GM23248 (cell line): ENCODE data around the gene ZNF606. TPM values are rescaled to one million over a fixed set of nuclear protein-coding genes. Genes with fewer than 3 reads are reported as not detected.
A peak's percentile ranks its signal among the peaks of the same experiment; 100 is the strongest.

Experiments
- DNase-seq: peaks from one replicate; pipeline ENCODE4 v3.0.0-alpha.2; 2015
- H2AFZ ChIP-seq: fragments of 200-600 bp; sonication (generic); 2 replicates; pipeline ENCODE4 v1.6.1; 2016; ENCODE audit warnings: antibody characterized with exemption
- H3F3A ChIP-seq: fragments of 200-600 bp; sonication (generic); 2 replicates; pipeline ENCODE4 v1.6.1; 2016; ENCODE audit warnings: mild to moderate bottlenecking, antibody characterized with exemption, mixed run types; ENCODE audit not compliant: insufficient read depth
- H3K27ac ChIP-seq: fragments of 200-600 bp; sonication (generic); 2 replicates; pipeline ENCODE4 v1.5.1; 2016; ENCODE audit warnings: mild to moderate bottlenecking
- H3K27me3 ChIP-seq: fragments of 200-600 bp; sonication (generic); replicated peaks from 2 replicates; pipeline ENCODE4 v1.6.1; 2016; ENCODE audit warnings: mild to moderate bottlenecking; ENCODE audit not compliant: insufficient read depth
- H3K36me3 ChIP-seq: fragments of 200-600 bp; sonication (generic); 2 replicates; pipeline ENCODE4 v1.6.1; 2016; ENCODE audit warnings: low read depth, mild to moderate bottlenecking
- H3K4me1 ChIP-seq: fragments of 200-600 bp; sonication (generic); 2 replicates; pipeline ENCODE4 v1.6.1; 2016; ENCODE audit warnings: mild to moderate bottlenecking; ENCODE audit not compliant: insufficient read depth
- H3K4me2 ChIP-seq: fragments of 200-600 bp; sonication (generic); one replicate; pipeline ENCODE4 v1.6.1; 2016; ENCODE audit warnings: mild to moderate bottlenecking; ENCODE audit not compliant: unreplicated experiment
- H3K4me3 ChIP-seq: fragments of 200-600 bp; sonication (generic); 2 replicates; pipeline ENCODE4 v1.5.1; 2016; ENCODE audit warnings: mild to moderate bottlenecking
- H3K79me2 ChIP-seq: fragments of 200-600 bp; sonication (generic); 2 replicates; pipeline ENCODE4 v1.6.1; 2016; ENCODE audit warnings: mild to moderate bottlenecking; ENCODE audit not compliant: insufficient read depth
- H3K9ac ChIP-seq: fragments of 200-600 bp; sonication (generic); 2 replicates; pipeline ENCODE4 v1.6.1; 2016; ENCODE audit warnings: mild to moderate bottlenecking
- H3K9me2 ChIP-seq: fragments of 200-600 bp; sonication (generic); 2 replicates; pipeline ENCODE4 v1.6.1; 2016; ENCODE audit warnings: mixed run types, mild to moderate bottlenecking, moderate library complexity; ENCODE audit not compliant: insufficient read depth
- H3K9me3 ChIP-seq: fragments of 200-600 bp; sonication (generic); one replicate; pipeline ENCODE4 v1.6.1; 2017; ENCODE audit warnings: low read depth
- H4K20me1 ChIP-seq: fragments of 200-600 bp; sonication (generic); 2 replicates; pipeline ENCODE4 v1.6.0; 2016; ENCODE audit not compliant: insufficient read depth
- EZH2 ChIP-seq: fragments of 200-600 bp; sonication (generic); IDR thresholded peaks from 2 replicates; pipeline ENCODE4 v1.6.1; 2018; ENCODE audit warnings: antibody characterized with exemption, mild to moderate bottlenecking; ENCODE audit not compliant: insufficient read depth, poor library complexity, severe bottlenecking
- EZH2phosphoT487 ChIP-seq: fragments of 200-600 bp; sonication (generic); IDR thresholded peaks from 2 replicates; pipeline ENCODE4 v1.6.1; 2018; ENCODE audit warnings: antibody characterized with exemption, moderate library complexity, mild to moderate bottlenecking, low read depth; ENCODE audit not compliant: insufficient read depth
- WGBS, 2 experiments: methylation state at CpG; one replicate each; pipeline ENCODE4 v1.1.6; 2015 to 2017; ENCODE audit warnings: low lambda C conversion rate in 2 of 2, low coverage in 1 of 2; ENCODE audit errors: missing lambda C conversion rate in 2 of 2; 5-methylcytosine and 5-hydroxymethylcytosine counted together
- in situ Hi-C: fragments of 300-500 bp; cut with MboI; formaldehyde crosslinking; loops from 2 replicates; pipeline ENCODE4 v1.15.0; 2020
- polyA plus RNA-seq: library from polyadenylated mRNA; unstranded; fragments of >200 nt; fragmentation: Nextera tagmentation; extraction: Ambion mirVana; gene quantifications from 2 replicates; pipeline ENCODE4 v1.2.1, GENCODE V29; 2016
- total RNA-seq: library from RNA; depleted of rRNA; stranded (reverse); fragments of >200 nt; shearing (Covaris generic); gene quantifications from 2 replicates; pipeline ENCODE4 v1.2.3, GENCODE V29; 2014

The ZNF606 gene
- total and polyA plus RNA-seq, 2 experiments from 2014 or later: 8.1 to 15.0 TPM

- H3K4me1 ChIP-seq: no peaks in the 10 kb centered on the region
- no peak overlapping the region for H3K9ac ChIP-seq
- H4K20me1 ChIP-seq: no peaks in the 10 kb centered on the region
- H3K9me2 ChIP-seq: no peaks in the 10 kb centered on the region
- no peak overlapping the region for H3K4me3 ChIP-seq
- H3F3A ChIP-seq: no peaks in the 10 kb centered on the region
- H3K4me2 ChIP-seq: no peak overlapping the region
- in situ Hi-C loops: no loop called here
- H3K9me3 ChIP-seq: no peaks in the 10 kb centered on the region
- no peak for DNase-seq
- H3K27me3 ChIP-seq: no peaks in the 10 kb centered on the region
- WGBS, 2 experiments: 64 to 67% methylated on average over 20 to 21 of the region's 21 CpGs
- H3K36me3 ChIP-seq: no peaks in the 10 kb centered on the region
- no peaks in the 10 kb centered on the region for H3K79me2 ChIP-seq
- no peak overlapping the region for H2AFZ ChIP-seq
- no peak overlapping the region for H3K27ac ChIP-seq
- TF ChIP-seq EZH2phosphoT487 (no peak), EZH2 (no peak)
Measured at GRCh38 chr19:58040751-58041525, 38.3 kb upstream of the ZNF606 start.

GRCh38 chr19:58038688-58039204, 36.1 kb upstream of the ZNF606 start:
- no peaks in the 10 kb centered on the region for H3K4me1 ChIP-seq
- no peak overlapping the region for H3K27ac ChIP-seq
- WGBS, 2 experiments: 4 to 10% methylated on average over 8 of the region's 8 CpGs
- H3F3A ChIP-seq: no peaks in the 10 kb centered on the region
- no peaks in the 10 kb centered on the region for H3K9me2 ChIP-seq
- H3K4me3 ChIP-seq: no peak overlapping the region
- no peak overlapping the region for H2AFZ ChIP-seq
- H3K4me2 ChIP-seq: no peak overlapping the region
- H3K79me2 ChIP-seq: no peaks in the 10 kb centered on the region
- no peak overlapping the region for H3K9ac ChIP-seq
- H3K9me3 ChIP-seq: no peaks in the 10 kb centered on the region
- DNase-seq: peak; percentile 8
- no peaks in the 10 kb centered on the region for H3K36me3 ChIP-seq
- in situ Hi-C loops: no loop called here
- H3K27me3 ChIP-seq: no peaks in the 10 kb centered on the region
- TF ChIP-seq EZH2phosphoT487 (no peak), EZH2 (no peak)
- H4K20me1 ChIP-seq: no peaks in the 10 kb centered on the region

GRCh38 chr19:58037927-58038687, 35.5 kb upstream of the ZNF606 start:
- TF ChIP-seq EZH2phosphoT487 (no peak), EZH2 (no peak)
- no peaks in the 10 kb centered on the region for H3K9me3 ChIP-seq
- no peaks in the 10 kb centered on the region for H3K36me3 ChIP-seq
- no peaks in the 10 kb centered on the region for H4K20me1 ChIP-seq
- DNase-seq: peak; percentile 12
- no peak overlapping the region for H3K9ac ChIP-seq
- no peak overlapping the region for H3K27ac ChIP-seq
- no peak overlapping the region for H3K4me2 ChIP-seq
- H3K27me3 ChIP-seq: no peaks in the 10 kb centered on the region
- H3K4me3 ChIP-seq: no peak overlapping the region
- no peaks in the 10 kb centered on the region for H3F3A ChIP-seq
- no peak overlapping the region for H2AFZ ChIP-seq
- in situ Hi-C loops: no loop called here
- WGBS, 2 experiments: 10 to 11% methylated on average over 35 to 41 of the region's 44 CpGs
- H3K9me2 ChIP-seq: no peaks in the 10 kb centered on the region
- no peaks in the 10 kb centered on the region for H3K4me1 ChIP-seq
- H3K79me2 ChIP-seq: no peaks in the 10 kb centered on the region

- H3K9me2 ChIP-seq: no peaks in the 10 kb centered on the region
- H3K9me3 ChIP-seq: no peaks in the 10 kb centered on the region
- no peaks in the 10 kb centered on the region for H3K27me3 ChIP-seq
- DNase-seq: peak; percentile 16
- WGBS, 2 experiments: 3 to 7% methylated on average over 8 of the region's 8 CpGs
- H4K20me1 ChIP-seq: no peaks in the 10 kb centered on the region
- in situ Hi-C loops: no loop called here
- no peaks in the 10 kb centered on the region for H3K79me2 ChIP-seq
- H3K36me3 ChIP-seq: no peaks in the 10 kb centered on the region
- no peak overlapping the region for H3K9ac ChIP-seq
- no peaks in the 10 kb centered on the region for H3F3A ChIP-seq
- TF ChIP-seq EZH2phosphoT487 (no peak), EZH2 (no peak)
- H3K4me3 ChIP-seq: no peak overlapping the region
- H3K4me1 ChIP-seq: no peaks in the 10 kb centered on the region
- no peak overlapping the region for H3K27ac ChIP-seq
- H3K4me2 ChIP-seq: no peak overlapping the region
- H2AFZ ChIP-seq: no peak overlapping the region
Measured at GRCh38 chr19:58035863-58036262, 33.2 kb upstream of the ZNF606 start.
